Mammary epithelial cell (primary cell): Measurements from ENCODE around the gene TMEM218.

Source experiments
- EZH2 ChIP-seq: IDR thresholded peaks from 2 replicates; pipeline ENCODE4 v1.6.1; 2012; ENCODE audit warnings: low read length, inconsistent platforms, borderline replicate concordance
- TF ChIP-seq, protein P1 (sequence below), 2 donors: IDR thresholded peaks in 1 of 2; conservative IDR thresholded peaks in 1 of 2; 2 replicates each; pipeline ENCODE4 v1.5.1; 2011 to 2012; ENCODE audit warnings: inconsistent platforms in 2 of 2, low read length in 2 of 2, mild to moderate bottlenecking in 2 of 2, control low read depth in 1 of 2, low read depth in 1 of 2; ENCODE audit not compliant: insufficient read depth in 1 of 2; ENCODE audit errors: extremely low read depth in 1 of 2

DNA sequence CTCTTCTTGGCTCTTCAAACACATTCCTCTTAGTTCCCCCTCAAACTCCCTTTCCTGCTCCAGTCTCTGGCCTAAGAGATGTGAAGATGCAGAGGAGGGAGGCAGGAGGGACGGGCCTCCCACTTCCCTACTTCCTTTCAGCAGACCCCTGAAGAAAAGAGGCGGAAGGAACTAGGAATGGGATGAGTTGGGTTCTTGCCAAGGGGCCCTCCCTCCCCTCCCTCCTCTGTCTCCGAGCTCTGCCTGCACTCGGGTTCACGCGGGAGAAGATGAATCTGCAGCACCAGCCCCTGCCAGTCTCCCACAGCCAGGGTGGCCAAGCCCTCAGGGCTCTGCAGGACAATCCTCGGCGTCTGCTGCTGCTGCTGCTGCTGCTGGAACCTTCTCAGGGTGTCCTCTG, 28.8 kb upstream of the TMEM218 start:
- TF ChIP-seq EZH2 = no peak
- TF ChIP-seq, protein P1, sequence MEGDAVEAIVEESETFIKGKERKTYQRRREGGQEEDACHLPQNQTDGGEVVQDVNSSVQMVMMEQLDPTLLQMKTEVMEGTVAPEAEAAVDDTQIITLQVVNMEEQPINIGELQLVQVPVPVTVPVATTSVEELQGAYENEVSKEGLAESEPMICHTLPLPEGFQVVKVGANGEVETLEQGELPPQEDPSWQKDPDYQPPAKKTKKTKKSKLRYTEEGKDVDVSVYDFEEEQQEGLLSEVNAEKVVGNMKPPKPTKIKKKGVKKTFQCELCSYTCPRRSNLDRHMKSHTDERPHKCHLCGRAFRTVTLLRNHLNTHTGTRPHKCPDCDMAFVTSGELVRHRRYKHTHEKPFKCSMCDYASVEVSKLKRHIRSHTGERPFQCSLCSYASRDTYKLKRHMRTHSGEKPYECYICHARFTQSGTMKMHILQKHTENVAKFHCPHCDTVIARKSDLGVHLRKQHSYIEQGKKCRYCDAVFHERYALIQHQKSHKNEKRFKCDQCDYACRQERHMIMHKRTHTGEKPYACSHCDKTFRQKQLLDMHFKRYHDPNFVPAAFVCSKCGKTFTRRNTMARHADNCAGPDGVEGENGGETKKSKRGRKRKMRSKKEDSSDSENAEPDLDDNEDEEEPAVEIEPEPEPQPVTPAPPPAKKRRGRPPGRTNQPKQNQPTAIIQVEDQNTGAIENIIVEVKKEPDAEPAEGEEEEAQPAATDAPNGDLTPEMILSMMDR (conservative IDR thresholded peaks at IDR 0.05 in 1 of 2, IDR thresholded peaks at IDR 0.05 in 1 of 2; ENCODE audit: extremely low read depth in 1 of 2, insufficient read depth in 1 of 2, low read depth in 1 of 2, low read length in 2 of 2) = no peak
